Left colon (tissue), 2 donors: Measurements from ENCODE around the gene WBP2. TPM values are rescaled to one million over a fixed set of nuclear protein-coding genes. Genes with fewer than 3 reads are reported as not detected.
"Not testable (repeated sequence)": the region's sequence is repeated elsewhere in the genome, so short reads cannot be mapped to it uniquely, and the experiment has no call there.

Experiments
- ATAC-seq: fragments of 200-7000 bp; cut with Tn5 transposase; one replicate; pipeline ENCODE4 v1.9.1; 2020; ENCODE audit warnings: mild to moderate bottlenecking, moderate library complexity
- DNase-seq, 2 donors: peaks; one replicate each; pipeline ENCODE4 v3.0.0-alpha.2; 2020
- intact Hi-C, 2 donors: fragments of 100-400 bp; cut with DNase I in 1 of 2; cut with micrococcal nuclease in 1 of 2; formaldehyde crosslinking; loops; one replicate each; pipeline versions ENCODE4 v1.11.2 to v1.14.0; 2022; cut with DNase I, micrococcal nuclease
- total RNA-seq, 2 donors: library from RNA; stranded (reverse); fragmentation: NEBNext Ultra II Directional; extraction: Animal tissue kit (Norgen Biotek cat#: 25700); gene quantifications; one replicate each; pipeline ENCODE4 v1.2.1, GENCODE V29; 2021
- donor health status: DM: no; HTN: no; CAD: no.
- donor health status: DM: yes; HTN: yes; CAD: no.

The WBP2 gene
- total RNA-seq, 2 donors from 2014 or later: 96.5 to 105 TPM

- DNase-seq: no peak
- intact Hi-C loops: no loop called here
- no peak for ATAC-seq
These were observed 18.6 kb upstream of the WBP2 start for GRCh38 chr17:75873587-75874322.

DNA sequence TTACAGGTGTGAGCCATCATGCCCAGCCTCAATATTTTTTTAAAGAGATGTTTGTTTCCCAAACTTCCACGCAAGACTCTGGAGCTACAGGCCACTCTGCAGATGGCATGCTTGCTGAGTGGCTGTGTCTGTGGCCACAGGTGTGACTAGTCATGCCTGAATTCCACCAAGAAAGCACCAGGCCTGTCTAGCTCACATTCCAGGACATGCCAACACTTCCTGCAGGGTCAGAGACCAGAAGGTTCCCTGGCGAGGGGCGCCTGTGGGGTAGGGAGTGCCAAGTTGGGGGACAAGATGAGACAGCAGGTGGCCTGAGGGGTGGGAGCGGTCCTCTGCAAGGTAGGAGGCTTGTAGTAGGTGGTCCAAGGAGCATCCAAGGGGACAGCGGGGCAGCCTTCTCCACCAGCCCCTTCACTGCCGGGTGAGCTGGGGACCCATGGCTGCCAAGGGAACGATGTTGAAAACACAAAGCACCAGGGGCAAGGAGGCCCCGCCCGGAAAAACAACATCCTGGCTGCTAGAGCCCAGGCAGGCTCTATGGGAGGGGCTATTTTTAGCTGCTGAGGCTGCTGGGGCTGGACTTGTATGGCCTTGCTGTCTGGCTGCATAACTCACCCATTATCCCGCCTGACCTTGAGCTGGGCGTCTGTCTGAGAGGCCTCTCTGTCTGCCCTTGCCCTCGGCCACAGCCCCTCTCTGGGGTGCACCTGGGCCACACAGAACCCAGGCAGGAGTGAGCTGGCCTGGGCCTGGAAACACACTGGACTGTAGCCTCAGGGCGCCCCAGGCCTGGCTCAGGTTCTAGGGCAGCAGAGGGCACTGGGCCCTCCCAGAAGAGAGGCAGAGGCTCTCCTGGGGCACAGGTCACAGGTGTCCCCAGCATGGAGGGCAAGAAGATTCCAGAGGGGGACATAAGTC, 17.6 kb upstream of the WBP2 start:
- ATAC-seq: peak; percentile 41
- DNase-seq: peak; percentile 77 to 88
- intact Hi-C loops: no loop called here

- DNase-seq, ATAC-seq, intact Hi-C loops: not testable (repeated sequence)
These were observed 15.1 kb upstream of the WBP2 start for GRCh38 chr17:75870228-75870627.

DNA sequence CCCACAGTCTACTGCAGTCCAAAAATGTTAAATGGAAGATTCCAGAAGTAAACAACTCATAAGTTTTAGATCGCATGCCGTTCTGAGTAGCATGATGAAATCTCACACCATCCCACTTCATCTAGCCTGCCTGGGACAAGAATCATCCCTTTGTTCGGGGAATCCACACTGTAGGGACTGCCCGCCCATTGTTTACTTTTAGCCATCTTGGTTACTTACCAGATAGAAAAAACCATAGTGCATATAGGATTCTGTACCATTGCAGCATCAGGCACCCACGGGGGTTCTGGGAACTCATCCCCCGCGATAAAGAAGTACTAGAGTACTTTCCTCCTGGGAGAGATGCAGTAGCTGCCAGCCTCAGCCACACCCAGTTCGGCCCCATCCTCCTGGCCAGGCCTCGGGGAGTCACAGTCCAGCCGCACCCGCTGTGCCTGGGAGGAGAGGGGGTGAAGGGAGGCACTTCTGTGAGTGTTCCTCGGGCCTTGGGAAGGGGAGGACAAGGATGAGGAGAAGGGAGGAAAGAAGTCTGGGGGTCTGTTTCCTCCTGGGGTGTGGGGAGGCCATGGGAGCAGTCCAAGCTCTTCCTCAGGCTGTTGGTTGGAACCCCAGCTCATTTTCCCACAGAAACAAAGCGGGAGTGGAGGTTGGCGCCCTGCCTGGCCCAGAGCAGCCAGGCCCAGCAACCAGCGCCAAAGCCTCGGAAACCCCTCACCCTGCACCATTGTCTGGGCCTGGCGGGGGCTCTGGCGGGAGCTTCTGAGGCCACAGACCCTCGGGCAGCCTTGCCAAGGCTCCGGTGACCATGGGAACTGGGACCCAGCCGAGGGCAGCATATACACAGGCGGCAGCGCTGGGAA, 14.4 kb upstream of the WBP2 start:
- intact Hi-C loops: no loop called here
- DNase-seq (peak; percentile 75 to 81), ATAC-seq (peak; percentile 76)

DNA sequence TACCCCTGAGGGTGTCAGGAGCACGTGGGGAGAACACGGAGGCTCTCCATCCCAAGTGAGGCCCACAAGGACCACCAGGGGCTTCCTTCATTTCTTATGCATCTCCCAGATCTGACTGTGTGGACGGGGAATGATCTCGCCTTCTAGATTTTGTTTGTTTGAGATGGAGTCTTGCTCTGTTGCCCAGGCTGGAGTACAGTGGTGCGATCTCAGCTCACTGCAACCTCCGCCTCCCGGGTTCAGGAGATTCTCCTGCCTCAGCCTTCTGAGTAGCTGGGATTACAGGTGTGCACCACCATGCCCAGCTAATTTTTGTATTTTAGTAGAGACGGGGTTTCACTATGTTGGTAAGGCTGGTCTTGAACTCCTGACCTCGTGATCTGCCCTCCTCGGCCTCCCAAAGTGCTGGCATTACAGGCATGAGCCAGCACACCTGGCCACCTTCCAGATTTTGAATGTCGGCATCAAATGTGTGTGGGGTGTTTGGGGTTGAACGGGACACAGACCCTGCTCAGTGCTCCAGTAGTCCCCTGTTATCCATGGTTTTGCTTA, 13.7 kb upstream of the WBP2 start:
- ATAC-seq, intact Hi-C loops, DNase-seq: not testable (repeated sequence)

DNA sequence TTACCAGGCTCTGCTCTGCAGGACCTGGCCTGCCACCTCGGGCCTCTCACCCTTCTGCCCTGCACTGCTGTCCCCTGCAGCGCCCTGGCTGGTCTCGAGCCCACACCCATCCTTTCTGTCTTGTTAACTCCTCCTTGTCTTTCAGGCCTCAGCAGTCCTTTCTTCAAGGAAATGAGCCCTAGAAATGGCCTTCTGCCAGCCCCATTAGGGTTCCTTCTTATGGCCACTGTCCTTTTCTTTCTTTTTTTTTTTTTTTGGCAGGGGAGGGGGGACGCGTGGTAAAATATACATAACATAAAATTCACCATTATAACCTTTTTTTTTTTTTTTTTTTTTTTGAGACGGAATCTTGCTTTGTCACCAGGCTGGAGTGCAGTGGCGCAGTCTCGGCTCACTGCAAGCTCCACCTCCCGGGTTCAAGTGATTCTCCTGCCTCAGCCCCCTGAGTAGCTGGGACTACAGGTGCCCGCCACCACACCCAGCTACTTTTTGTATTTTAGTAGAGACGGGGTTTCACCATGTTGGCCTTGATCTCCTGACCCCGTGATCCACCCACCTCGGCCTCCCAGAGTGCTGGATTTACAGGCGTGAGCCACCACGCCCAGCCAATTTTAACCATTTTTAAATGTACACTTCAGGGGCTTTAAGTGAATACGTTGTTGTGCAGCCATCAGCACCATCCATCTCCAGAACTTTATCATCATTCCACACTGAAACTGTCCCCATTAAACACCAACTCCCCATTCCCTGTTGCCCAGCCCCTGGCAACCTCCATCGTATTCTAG, 10.5 kb upstream of the WBP2 start:
- ATAC-seq: peak; percentile 6
- DNase-seq, intact Hi-C loops: not testable (repeated sequence)

GRCh38 chr17:75864887-75865286, 9.8 kb upstream of the WBP2 start:
- ATAC-seq, DNase-seq, intact Hi-C loops: not testable (repeated sequence)

GRCh38 chr17:75864448-75864871, 9.3 kb upstream of the WBP2 start:
- DNase-seq (peak; percentile 46 to 72), ATAC-seq (peak; percentile 12)
- intact Hi-C loops: no loop called here

DNA sequence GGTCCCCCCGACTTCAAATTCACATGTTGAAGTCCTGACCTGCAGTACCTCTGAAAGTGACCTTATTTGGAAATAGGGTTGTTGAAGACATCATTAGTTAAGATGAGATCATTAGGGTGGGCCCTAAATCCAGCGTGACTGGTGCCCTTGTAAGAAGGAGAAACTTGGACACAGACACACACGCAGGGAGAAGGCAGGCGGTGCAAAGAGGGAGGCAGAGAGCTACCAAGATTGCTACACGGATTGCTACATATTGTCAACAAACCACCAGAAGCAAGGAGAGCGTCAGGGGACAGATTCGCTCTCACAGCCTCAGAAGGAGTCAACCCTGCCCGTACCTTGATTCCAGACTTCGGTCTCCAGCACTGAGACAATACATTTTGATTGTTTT, 6.8 kb upstream of the WBP2 start:
- ATAC-seq (no peak), DNase-seq (no peak)
- intact Hi-C loops: no loop called here

- DNase-seq, intact Hi-C loops, ATAC-seq: not testable (repeated sequence)
These were observed 4.2 kb upstream of the WBP2 start for GRCh38 chr17:75859358-75859757.

DNA sequence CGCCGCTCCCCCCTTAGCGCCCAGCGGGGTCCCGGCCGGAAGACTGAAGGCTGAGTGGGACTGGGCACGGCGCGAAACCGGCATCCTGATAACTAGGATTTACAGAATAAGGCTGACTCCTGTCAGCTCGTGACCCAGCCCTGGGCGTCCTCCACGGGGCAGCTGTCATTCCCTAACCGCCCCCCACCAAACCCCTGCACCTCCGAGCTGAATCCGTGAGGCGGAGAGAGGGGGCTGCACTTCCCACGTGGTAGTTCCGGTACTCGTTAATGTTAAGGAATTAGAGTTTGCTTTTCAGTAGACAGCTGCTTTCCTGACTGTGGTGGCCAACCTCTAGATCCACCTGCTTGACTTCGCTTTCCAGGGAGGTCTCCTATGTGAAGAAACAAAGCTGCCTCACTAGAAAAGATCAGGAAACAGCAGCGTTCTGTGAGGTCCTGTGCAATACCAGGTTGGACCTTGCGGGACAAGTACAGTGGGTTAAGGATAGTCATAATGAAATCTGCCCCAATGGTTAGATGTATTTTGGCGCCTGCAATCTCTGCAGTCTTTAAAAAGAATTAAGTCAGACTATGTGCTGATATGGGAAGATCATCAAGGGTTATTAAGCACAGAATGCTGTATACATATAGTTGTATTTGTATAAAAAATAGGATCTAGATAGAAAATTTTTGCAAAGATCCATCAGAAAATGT, 1.1 kb upstream of the WBP2 start:
- DNase-seq (peak in 1 of 2 donors; percentile 45), ATAC-seq (peak; percentile 30)
- intact Hi-C loops: no loop called here

DNA sequence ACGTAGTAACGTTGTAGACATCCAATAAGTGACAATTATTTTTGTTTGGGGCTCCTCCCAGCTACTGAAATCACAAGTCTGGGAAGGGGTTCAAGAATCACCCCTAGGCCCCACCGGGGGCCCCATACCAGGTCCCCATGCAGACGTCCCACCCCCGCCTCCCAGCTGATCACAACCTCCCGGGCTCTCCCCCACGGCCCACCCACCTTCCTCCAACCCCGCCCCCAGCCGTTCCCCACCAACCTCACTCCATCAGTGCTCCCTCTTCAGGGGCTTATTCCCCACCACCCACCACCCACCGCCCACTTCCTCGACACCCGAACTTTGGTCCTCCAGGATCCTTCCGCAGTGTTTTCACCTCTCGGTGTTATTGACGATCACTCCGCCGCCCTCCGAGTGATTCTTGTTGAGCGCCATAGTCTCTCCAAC, 240 bp downstream of the WBP2 start:
- DNase-seq (peak in 1 of 2 donors; percentile 70), ATAC-seq (peak; percentile 6)
- intact Hi-C loops: no loop called here

DNA sequence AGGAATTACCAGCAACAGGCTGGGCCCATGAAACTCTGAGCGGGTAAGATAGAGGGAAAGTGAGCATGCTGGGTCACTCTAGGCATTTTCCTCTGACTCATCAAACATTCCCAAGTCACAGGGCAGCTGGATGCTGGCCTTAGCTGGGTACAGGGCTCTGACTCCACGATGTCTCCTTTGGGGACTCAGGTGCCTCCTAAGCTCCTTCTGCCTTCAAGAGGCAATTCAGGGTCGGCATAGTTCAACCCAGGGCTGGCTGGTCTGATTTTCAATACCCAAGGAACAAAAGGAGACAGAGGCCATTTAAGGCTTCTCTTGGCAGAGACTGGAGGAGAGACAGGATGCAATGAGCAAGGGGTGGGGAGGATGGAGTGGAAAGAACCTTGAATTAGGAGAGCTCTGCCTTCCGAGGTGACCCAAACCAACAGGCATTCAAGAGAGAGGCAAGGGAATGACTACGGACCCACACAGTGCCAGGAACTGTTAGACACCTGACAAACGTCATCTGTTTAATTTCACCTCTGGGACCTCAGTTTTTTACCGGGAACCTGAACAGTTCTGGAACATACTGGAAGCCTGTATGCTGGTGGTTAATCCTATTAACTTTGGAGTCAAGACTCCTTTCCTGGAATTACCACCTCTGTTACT, 910 bp downstream of the WBP2 start:
- ATAC-seq: peak; percentile 0
- intact Hi-C loops: no loop called here
- DNase-seq: no peak

DNA sequence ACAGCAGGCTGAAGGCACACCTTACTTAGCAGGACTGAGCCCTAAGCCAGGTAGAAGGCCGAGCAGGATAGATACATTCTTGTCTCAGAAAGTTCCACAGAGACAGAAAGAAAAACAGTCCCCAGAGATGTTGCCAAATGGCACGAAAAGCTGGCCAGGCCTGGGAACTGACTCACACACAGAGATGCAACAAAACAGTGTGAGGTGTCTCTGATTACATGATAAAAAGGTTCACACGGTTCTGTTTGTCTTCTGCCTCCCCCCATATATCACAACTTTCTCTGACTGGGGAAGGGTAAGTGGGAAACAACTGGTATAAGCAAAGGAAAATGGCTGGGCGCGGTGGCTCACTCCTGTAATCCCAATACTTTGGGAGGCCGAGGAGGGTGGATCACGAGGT, 1.7 kb downstream of the WBP2 start:
- ATAC-seq (no peak), DNase-seq (no peak)
- intact Hi-C loops: no loop called here

- ATAC-seq, DNase-seq: not testable (repeated sequence)
These were observed 3.5 kb downstream of the WBP2 start for GRCh38 chr17:75851693-75851991.

GRCh38 chr17:75850928-75851692, 4.0 kb downstream of the WBP2 start:
- DNase-seq (no peak), ATAC-seq (no peak)
- intact Hi-C loops: no loop called here

More at GRCh38 chr17:75851693-75851991, 3.5 kb downstream of the WBP2 start:
- intact Hi-C loops: not testable (repeated sequence)
